ENCODE measurements around the gene DIAPH1. TPM values are rescaled to one million over a fixed set of nuclear protein-coding genes. Genes with fewer than 3 reads are reported as not detected.

DIAPH1 gene
- total RNA-seq, 1 donor from 2014 or later = 149 TPM

GRCh38 chr5:141492168-141492885 lies 126.5 kb downstream of the DIAPH1 start:
- no peak for TF ChIP-seq CTCF (IDR thresholded peaks at IDR 0.05; ENCODE audit: unreplicated experiment)
- Mint-ChIP-seq H3K4me1 (ENCODE audit: unreplicated experiment) (peaks cover 41% of the 10 kb centered on the region), H3K4me3 (ENCODE audit: unreplicated experiment) (peak overlapping the region; percentile 67), H3K27me3 (ENCODE audit: unreplicated experiment) (peaks cover 17% of the 10 kb centered on the region), H3K27ac (ENCODE audit: unreplicated experiment) (no peak overlapping the region), H3K36me3 (ENCODE audit: low read depth, unreplicated experiment) (peaks cover 44% of the 10 kb centered on the region), H3K9me3 (ENCODE audit: unreplicated experiment) (no peaks in the 10 kb centered on the region)
- no peak for DNase-seq (ENCODE audit: low spot score)

- H3K4me3 Mint-ChIP-seq (ENCODE audit: unreplicated experiment) = peak overlapping the region; percentile 78
- no peaks in the 10 kb centered on the region for H3K9me3 Mint-ChIP-seq (ENCODE audit: unreplicated experiment)
- TF ChIP-seq CTCF (IDR thresholded peaks at IDR 0.05; ENCODE audit: unreplicated experiment) = no peak
- peaks cover 42% of the 10 kb centered on the region for H3K4me1 Mint-ChIP-seq (ENCODE audit: unreplicated experiment)
- no peak overlapping the region for H3K27ac Mint-ChIP-seq (ENCODE audit: unreplicated experiment)
- peaks cover 17% of the 10 kb centered on the region for H3K27me3 Mint-ChIP-seq (ENCODE audit: unreplicated experiment)
- peaks cover 52% of the 10 kb centered on the region for H3K36me3 Mint-ChIP-seq (ENCODE audit: low read depth, unreplicated experiment)
- no peak for DNase-seq (ENCODE audit: low spot score)
Observed at GRCh38 chr5:141491323-141492167, 127.3 kb downstream of the DIAPH1 start.

GRCh38 chr5:141490771-141491170 lies 128.0 kb downstream of the DIAPH1 start:
- no peak for DNase-seq (ENCODE audit: low spot score)
- no peak overlapping the region for H3K27ac Mint-ChIP-seq (ENCODE audit: unreplicated experiment)
- H3K27me3 Mint-ChIP-seq (ENCODE audit: unreplicated experiment) = peaks cover 20% of the 10 kb centered on the region
- TF ChIP-seq CTCF (IDR thresholded peaks at IDR 0.05; ENCODE audit: unreplicated experiment) = no peak
- peaks cover 40% of the 10 kb centered on the region for H3K4me1 Mint-ChIP-seq (ENCODE audit: unreplicated experiment)
- H3K36me3 Mint-ChIP-seq (ENCODE audit: low read depth, unreplicated experiment) = peaks cover 56% of the 10 kb centered on the region
- H3K9me3 Mint-ChIP-seq (ENCODE audit: unreplicated experiment) = no peaks in the 10 kb centered on the region
- H3K4me3 Mint-ChIP-seq (ENCODE audit: unreplicated experiment) = peak overlapping the region; percentile 78

- peak overlapping the region; percentile 78 for H3K4me3 Mint-ChIP-seq (ENCODE audit: unreplicated experiment)
- no peak for TF ChIP-seq CTCF (IDR thresholded peaks at IDR 0.05; ENCODE audit: unreplicated experiment)
- DNase-seq (ENCODE audit: low spot score) = no peak
- H3K27me3 Mint-ChIP-seq (ENCODE audit: unreplicated experiment) = peaks cover 20% of the 10 kb centered on the region
- H3K36me3 Mint-ChIP-seq (ENCODE audit: low read depth, unreplicated experiment) = peaks cover 51% of the 10 kb centered on the region
- H3K4me1 Mint-ChIP-seq (ENCODE audit: unreplicated experiment) = peaks cover 38% of the 10 kb centered on the region
- H3K9me3 Mint-ChIP-seq (ENCODE audit: unreplicated experiment) = no peaks in the 10 kb centered on the region
- H3K27ac Mint-ChIP-seq (ENCODE audit: unreplicated experiment) = no peak overlapping the region
Observed at GRCh38 chr5:141490271-141490670, 128.5 kb downstream of the DIAPH1 start.

- Mint-ChIP-seq H3K27ac (ENCODE audit: unreplicated experiment) (no peak overlapping the region), H3K4me3 (ENCODE audit: unreplicated experiment) (no peak overlapping the region), H3K9me3 (ENCODE audit: unreplicated experiment) (no peaks in the 10 kb centered on the region), H3K4me1 (ENCODE audit: unreplicated experiment) (peaks cover 41% of the 10 kb centered on the region), H3K36me3 (ENCODE audit: low read depth, unreplicated experiment) (peaks cover 51% of the 10 kb centered on the region), H3K27me3 (ENCODE audit: unreplicated experiment) (peaks cover 20% of the 10 kb centered on the region)
- TF ChIP-seq CTCF (IDR thresholded peaks at IDR 0.05; ENCODE audit: unreplicated experiment) = no peak
- no peak for DNase-seq (ENCODE audit: low spot score)
Observed at GRCh38 chr5:141489841-141490240, 129.0 kb downstream of the DIAPH1 start.
